GM19438 (cell line): ENCODE data around the gene CGB7.
"Not testable (repeated sequence)": the region's sequence is repeated elsewhere in the genome, so short reads cannot be mapped to it uniquely, and the experiment has no call there.

ENCODE experiments used
- ATAC-seq: cut with Tn5 transposase; IDR thresholded peaks from one replicate; pipeline ENCODE4 v1.9.1; 2021; ENCODE audit warnings: low read depth; ENCODE audit not compliant: unreplicated experiment

The CGB7 gene

DNA sequence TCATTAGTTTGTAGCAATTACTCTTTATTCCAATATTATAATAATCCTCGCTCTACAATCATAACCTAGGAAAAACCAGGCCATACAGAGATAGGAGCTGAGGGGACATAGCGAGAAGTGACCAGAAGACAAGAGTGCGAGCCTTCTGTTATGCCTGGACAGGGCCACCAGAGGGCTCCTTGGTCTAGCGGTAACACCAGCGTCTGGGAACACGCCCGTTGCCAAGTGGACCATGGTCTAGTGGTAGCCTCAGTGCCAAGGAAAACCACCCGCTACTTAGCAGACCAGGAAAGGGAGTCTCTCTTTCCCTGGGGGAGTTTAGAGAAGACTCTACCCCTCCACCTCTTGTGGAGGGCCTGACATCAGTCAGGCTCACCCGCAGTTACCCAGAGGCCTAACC lies 17.3 kb upstream of the CGB7 start:
- not testable (repeated sequence) for ATAC-seq

GRCh38 chr19:49073514-49074378 lies 16.2 kb upstream of the CGB7 start:
- ATAC-seq, result no peak

DNA sequence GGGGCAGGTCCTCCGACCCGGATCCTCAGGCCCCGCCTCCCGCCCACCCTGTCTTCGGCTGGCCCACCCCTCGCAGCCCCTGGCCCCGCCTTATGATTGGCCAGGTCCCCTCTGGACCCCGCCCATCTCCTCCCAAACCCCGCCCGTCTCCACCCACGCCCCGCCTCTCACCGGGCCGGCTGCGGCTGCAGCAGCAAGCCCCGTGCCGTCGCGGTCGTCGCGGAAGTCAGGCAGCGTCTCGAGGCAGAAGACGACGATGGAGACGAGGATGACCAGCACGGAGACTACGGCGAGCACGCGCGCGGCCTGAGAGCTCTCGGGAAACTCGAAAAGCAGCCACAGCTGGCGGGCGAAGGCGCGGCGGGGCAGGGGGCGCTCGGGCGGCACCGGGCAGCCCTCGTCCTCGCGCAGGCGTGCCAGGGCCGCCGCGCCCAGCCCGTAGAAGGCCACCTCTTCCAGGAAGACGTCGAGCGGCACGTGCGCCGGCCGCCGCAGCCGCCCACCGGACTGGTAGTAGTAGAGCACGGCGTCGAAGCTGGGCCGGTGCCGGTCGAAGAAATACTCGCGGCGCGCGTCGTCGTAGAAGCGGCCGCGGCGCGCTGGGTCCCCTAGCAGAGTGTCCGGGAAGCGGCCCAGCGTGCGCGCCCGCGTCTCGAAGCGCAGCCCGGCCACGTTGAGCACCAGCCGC lies 14.5 kb upstream of the CGB7 start:
- ATAC-seq, result no peak

- ATAC-seq, result no peak
Observed at GRCh38 chr19:49070416-49070815, 12.9 kb upstream of the CGB7 start.

GRCh38 chr19:49069026-49069425 lies 11.5 kb upstream of the CGB7 start:
- ATAC-seq, result no peak

DNA sequence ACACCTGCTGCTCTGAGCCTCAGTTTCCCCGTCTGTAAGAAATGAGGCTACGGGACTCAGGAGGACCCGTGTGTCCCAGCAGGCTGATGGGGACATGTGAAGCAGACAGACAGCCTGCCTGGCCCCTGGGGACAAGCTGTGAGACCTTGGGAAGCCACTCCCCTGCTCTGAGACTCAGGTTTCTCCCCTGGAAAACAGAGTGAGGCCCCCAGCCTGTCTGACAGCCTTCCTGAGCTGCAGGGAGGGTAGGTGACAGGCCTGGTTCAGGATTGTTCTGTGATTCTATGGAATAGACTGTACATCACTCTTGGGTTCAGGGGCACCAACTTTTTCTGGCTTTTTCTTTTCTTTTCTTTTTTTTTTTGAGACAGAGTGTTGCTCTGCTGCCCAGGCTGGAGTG lies 10.0 kb upstream of the CGB7 start:
- ATAC-seq, result no peak

- ATAC-seq, result no peak
Observed at GRCh38 chr19:49065905-49066512, 8.5 kb upstream of the CGB7 start.

GRCh38 chr19:49064768-49065611 lies 7.4 kb upstream of the CGB7 start, which contains the start of gene NTF4:
Gene NTF4 (minus strand): TSS chr19:49064818. CDS start chr19:49061997, 2,821 bp downstream.
- no peak for ATAC-seq

GRCh38 chr19:49064029-49064629 lies 6.6 kb upstream of the CGB7 start:
- ATAC-seq, result no peak

DNA sequence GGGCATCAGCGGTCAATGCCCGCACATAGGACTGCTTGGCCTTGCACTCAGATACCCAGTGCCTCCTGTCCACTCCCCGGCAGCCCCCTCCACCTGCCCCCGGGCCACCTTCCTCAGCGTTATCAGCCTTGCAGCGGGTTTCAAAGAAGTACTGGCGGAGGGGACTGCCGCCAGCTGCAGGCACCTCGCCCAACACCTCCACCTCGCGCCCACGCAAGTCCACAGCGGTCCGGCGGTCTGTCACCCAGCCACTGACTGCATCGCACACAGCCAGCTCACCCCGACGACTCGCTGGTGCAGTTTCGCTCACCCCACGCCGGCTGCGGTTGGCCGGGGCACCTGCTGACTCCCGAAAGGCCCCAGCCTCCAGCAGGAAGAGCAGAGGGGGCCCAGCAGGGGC lies 3.9 kb upstream of the CGB7 start:
- ATAC-seq, result no peak

DNA sequence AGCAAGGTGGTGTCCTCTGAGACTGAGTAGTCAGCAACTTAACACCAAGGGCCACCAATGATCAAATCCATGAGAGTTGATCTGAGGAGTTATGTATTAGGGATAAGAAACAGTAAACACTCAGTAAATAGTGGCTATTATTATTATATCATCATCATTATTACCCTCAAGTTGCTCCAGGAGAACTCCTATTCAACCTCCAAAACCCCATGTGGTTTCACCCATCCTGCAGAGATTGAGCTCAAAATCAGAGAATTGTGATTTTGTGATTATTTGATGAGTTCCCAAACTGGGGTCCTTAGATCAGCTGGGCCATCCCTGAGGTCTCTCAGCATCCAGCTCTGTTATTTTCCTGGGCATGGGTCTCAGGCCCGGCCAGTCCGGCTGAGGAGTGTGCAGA lies 3.5 kb upstream of the CGB7 start:
- no peak for ATAC-seq

DNA sequence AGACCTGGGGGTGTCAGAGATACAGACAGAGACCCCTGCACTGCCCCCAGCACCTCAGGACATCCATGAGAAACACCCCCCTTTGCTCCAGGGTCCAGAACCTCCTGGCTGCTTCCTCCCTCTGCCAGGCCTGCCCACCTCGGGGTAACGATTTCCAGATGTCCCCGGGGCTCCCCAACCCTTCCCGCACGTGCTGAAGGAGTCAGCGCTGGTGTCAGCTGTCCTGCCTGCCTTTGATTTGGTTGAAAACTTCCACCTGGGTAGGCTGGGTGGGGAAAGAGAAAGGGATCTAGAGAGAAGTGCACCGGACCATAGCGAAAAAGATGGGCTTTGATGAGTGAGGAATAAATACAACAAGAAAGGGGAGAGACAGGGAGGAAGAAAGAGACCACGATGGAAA lies 1.5 kb upstream of the CGB7 start:
- no peak for ATAC-seq

GRCh38 chr19:49058562-49058961 lies 1.0 kb upstream of the CGB7 start:
- no peak for ATAC-seq

DNA sequence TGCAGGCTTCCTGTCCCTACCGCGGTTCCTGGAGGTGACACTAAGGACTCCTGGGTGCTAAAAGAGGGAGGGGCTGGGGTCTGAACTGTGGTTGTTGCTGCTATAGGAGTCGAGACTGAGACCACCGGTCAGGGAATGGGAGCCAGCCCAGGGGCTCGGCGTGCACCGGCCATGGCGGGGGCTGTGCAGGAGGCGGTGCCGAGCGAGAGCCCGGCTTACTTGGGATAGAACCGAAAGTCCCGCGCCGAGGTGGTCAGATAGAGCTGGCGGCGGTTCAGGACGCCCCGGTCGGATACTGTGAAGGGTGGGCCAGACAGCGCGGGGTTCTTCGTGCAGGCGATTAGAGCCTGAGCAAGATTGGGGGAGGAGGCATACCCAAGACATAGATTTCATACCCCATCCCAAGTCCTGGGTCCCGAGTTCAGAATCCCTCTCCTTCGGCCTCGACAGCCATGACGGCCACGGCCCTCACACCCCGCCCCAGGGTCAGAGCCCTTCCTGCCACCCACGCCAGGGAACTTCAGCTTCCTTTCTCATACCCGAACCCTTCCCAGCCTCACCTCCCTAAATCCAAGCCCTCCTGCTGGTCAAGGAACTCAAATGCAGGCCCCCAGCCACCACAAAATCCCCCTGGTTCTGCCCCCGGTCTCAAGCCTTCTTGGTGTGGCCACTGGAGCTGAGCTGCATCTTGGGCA lies 500 bp downstream of the CGB7 start:
- ATAC-seq, result not testable (repeated sequence)

DNA sequence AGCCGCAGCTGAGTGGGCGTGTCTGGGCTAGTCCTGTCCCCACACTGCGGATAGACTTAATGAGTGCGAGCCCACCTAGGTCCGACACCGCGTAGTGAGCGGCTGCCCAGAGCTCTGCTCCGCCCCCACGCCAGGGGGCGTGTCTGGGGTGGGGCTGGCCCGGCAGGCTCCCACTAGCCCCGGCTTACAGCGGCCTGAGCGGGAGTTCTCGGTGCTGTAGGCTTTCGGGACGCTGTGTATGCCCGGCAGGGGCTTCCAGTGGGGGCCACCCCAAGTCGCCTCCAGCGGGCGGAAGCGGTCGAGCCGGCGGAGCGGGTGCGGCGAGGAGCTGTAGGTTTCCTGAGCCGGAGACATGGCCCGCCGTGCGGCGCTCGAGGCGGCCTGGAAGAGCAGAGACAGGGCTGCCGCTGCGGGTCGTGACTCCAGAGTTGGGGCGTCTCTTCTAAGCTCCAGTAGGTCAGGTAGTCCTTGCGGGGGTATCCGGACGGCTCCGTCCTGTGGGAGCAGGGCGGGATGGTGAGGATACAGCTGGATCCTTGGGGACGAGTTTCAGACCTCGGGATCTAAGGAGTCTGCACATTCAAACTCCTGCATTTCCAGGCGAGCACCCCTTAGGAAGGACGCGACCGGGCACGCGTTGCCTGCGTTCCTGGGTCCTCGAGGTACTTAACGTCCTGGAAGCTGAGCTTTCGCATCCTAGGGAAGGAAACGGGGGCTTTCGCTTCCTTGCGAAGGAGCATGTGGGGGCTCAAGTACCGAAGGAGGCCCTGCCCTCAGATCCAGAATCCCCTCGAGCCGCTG lies 1.2 kb downstream of the CGB7 start:
- no peak for ATAC-seq

GRCh38 chr19:49050376-49051033 lies 7.0 kb downstream of the CGB7 start:
- ATAC-seq, result not testable (repeated sequence)

DNA sequence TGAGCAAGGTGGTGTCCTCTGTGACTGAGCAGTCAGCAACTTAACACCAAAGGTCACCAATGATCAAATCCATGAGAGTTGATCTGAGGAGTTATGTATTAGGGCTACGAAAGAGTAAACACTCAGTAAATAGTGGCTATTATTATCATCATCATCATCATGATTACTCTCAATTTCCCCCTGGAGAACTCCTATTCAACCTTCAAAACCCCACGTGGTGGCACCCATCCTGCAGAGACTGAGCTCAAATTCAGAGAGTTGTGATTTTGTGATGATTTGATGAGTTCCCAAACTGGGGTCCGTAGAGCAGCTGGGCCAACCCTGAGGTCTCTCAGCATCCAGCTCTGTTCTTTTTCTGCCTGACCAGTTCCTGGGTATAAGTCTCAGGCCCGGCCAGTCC lies 7.7 kb downstream of the CGB7 start:
- ATAC-seq, result not testable (repeated sequence)

DNA sequence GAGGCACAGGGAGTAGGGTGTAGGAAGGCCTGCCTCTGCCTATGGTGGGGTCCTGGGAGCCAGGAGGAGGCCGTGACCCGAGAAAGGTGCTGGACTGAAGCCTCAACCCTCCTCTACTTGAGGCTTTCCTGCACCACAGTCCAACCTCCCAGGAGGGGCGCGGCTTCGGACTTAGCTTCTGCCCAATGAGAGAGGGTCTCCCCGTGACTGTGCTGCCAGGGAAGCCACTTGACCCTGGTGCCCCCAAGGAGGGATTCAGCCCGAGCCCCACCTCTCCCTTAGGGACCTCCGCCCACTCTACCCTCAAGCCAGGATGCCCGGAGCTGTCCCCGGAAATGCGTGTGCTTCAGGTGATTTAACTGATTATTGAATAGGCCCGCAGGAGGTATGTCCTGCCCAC lies 8.5 kb downstream of the CGB7 start, which contains the start of gene CGB8:
TSS of gene CGB8 (minus strand) at position 101 of the 400 bp plus-strand sequence. CDS start 372 bp downstream, outside the sequence.
- ATAC-seq, result not testable (repeated sequence)
